OCI-LY3 (cell line): ENCODE results near the gene HNRNPA1.
"Not testable (repeated sequence)": the region's sequence is repeated elsewhere in the genome, so short reads cannot be mapped to it uniquely, and the experiment has no call there.

Experiments
- H2AFZ ChIP-seq: fragments of 200-600, 300-600 bp; shearing (Covaris generic); 2 replicates; pipeline ENCODE4 v1.6.0; 2014; ENCODE audit warnings: antibody characterized with exemption, low read depth, low read length
- H3K27ac ChIP-seq: fragments of 200-600, 300-600 bp; sonication (generic); 2 replicates; pipeline ENCODE4 v1.5.1; 2014; ENCODE audit warnings: mild to moderate bottlenecking, low read length, moderate library complexity, mixed read lengths
- H3K27me3 ChIP-seq: fragments of 200-600, 300-600 bp; sonication (generic); 2 replicates; pipeline ENCODE4 v1.6.1; 2014; ENCODE audit warnings: low read depth, low read length, mixed read lengths
- H3K36me3 ChIP-seq: fragments of 200-600, 300-600 bp; sonication (generic); replicated peaks from 2 replicates; pipeline ENCODE3; 2014; ENCODE audit warnings: low read depth, low read length, mixed read lengths
- H3K4me1 ChIP-seq: fragments of 300-600, 200-600 bp; sonication (generic); 2 replicates; pipeline ENCODE4 v1.6.1; 2014; ENCODE audit warnings: low read length, mixed read lengths
- H3K4me2 ChIP-seq: fragments of 200-600, 300-600 bp; sonication (generic); 2 replicates; pipeline ENCODE4 v1.6.1; 2014; ENCODE audit warnings: low read length, mixed read lengths
- H3K4me3 ChIP-seq: fragments of 300-600, 200-600 bp; sonication (generic); 2 replicates; pipeline ENCODE4 v1.5.1; 2014; ENCODE audit warnings: antibody characterized with exemption, mild to moderate bottlenecking, low read length, moderate library complexity
- H3K79me2 ChIP-seq: fragments of 300-600, 200-600 bp; shearing (Covaris generic); 2 replicates; pipeline ENCODE4 v1.6.1; 2014; ENCODE audit warnings: mild to moderate bottlenecking, low read length, mixed read lengths
- H3K9ac ChIP-seq: fragments of 300-600, 200-600 bp; shearing (Covaris generic); 2 replicates; pipeline ENCODE4 v1.6.0; 2014; ENCODE audit warnings: mild to moderate bottlenecking, low read length, moderate library complexity
- H3K9me3 ChIP-seq: fragments of 200-600, 300-600 bp; shearing (Covaris generic); 2 replicates; pipeline ENCODE4 v1.6.1; 2014; ENCODE audit warnings: low read length, mixed read lengths; ENCODE audit not compliant: insufficient read depth
- H4K20me1 ChIP-seq: fragments of 200-600, 300-600 bp; sonication (generic); 2 replicates; pipeline ENCODE4 v1.6.1; 2016; ENCODE audit warnings: low read length, mixed read lengths; ENCODE audit not compliant: insufficient read depth
- EZH2phosphoT487 ChIP-seq: fragments of 200-600 bp; shearing (Covaris generic); IDR thresholded peaks from 2 replicates; pipeline ENCODE4 v1.6.1; 2018; ENCODE audit warnings: antibody characterized with exemption, mixed run types, low read depth
- TF ChIP-seq, protein P1 (sequence below): fragments of 200-600, 300-600 bp; sonication (generic); IDR thresholded peaks from 2 replicates; pipeline ENCODE4 v1.5.1; 2014; ENCODE audit warnings: antibody characterized with exemption, low read length, low read depth

Gene HNRNPA1

DNA sequence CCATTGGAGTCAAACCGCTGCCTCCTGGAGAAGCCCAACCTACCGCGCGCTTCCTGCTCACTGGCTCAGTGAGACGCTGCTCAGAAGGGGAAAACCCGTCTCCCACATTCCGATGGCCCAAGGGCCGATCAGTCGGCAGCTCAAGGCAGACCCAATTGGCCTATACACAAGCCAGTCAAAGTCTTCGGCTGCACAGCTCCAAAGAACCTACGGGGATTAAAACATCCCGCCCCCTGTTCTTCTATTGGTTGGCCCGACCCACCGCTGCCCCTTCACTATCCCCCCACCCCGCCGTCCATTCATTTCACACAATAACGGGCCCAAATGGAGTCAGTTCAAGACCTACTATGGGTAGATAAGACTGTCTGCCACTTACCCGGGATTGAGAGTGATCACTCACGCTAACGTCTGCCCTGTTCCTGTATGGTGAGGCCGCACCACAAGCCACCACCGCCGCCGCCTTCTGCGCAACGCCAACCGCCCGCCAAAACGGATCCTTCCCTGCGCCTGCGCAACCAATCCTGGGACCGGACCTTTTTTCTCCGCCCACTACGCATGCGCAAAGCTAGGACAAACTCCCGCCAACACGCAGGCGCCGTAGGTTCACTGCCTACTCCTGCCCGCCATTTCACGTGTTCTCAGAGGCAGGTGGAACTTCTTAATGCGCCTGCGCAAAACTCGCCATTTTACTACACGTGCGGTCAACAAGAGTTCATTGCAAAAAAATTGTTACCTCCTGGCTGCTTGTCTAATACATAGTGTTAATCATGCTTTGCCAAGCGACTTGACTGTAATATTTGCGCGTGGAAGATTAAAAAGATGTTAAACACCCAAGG is 676 bp upstream of the HNRNPA1 start, which contains the start of gene CBX5:
Gene CBX5 (minus strand): TSS at position 491 of the 836 bp plus-strand sequence. CDS start 22,472 bp downstream, outside the sequence.
- peak within 1 kb of the TSS; percentile 93 for H3K4me3 ChIP-seq
- peak within 1 kb of the TSS; percentile 89 for H3K27ac ChIP-seq
- H3K9me3 ChIP-seq, result no peaks in the 10 kb centered on the region
- peaks cover 86% of the 10 kb centered on the region for H3K79me2 ChIP-seq
- TF ChIP-seq EZH2phosphoT487, result no peak
- TF ChIP-seq, protein P1, sequence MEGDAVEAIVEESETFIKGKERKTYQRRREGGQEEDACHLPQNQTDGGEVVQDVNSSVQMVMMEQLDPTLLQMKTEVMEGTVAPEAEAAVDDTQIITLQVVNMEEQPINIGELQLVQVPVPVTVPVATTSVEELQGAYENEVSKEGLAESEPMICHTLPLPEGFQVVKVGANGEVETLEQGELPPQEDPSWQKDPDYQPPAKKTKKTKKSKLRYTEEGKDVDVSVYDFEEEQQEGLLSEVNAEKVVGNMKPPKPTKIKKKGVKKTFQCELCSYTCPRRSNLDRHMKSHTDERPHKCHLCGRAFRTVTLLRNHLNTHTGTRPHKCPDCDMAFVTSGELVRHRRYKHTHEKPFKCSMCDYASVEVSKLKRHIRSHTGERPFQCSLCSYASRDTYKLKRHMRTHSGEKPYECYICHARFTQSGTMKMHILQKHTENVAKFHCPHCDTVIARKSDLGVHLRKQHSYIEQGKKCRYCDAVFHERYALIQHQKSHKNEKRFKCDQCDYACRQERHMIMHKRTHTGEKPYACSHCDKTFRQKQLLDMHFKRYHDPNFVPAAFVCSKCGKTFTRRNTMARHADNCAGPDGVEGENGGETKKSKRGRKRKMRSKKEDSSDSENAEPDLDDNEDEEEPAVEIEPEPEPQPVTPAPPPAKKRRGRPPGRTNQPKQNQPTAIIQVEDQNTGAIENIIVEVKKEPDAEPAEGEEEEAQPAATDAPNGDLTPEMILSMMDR, result no peak
- H4K20me1 ChIP-seq, result peaks cover 31% of the 10 kb centered on the region
- peaks cover 53% of the 10 kb centered on the region for H3K4me1 ChIP-seq
- peaks cover 61% of the 10 kb centered on the region for H3K36me3 ChIP-seq
- no peaks in the 10 kb centered on the region for H3K27me3 ChIP-seq
- H3K9ac ChIP-seq, result peak within 1 kb of the TSS; percentile 99
- H2AFZ ChIP-seq, result peak within 1 kb of the TSS; percentile 64; the same call in 1 of the 2 replicates
- H3K4me2 ChIP-seq, result peak within 1 kb of the TSS; percentile 94

DNA sequence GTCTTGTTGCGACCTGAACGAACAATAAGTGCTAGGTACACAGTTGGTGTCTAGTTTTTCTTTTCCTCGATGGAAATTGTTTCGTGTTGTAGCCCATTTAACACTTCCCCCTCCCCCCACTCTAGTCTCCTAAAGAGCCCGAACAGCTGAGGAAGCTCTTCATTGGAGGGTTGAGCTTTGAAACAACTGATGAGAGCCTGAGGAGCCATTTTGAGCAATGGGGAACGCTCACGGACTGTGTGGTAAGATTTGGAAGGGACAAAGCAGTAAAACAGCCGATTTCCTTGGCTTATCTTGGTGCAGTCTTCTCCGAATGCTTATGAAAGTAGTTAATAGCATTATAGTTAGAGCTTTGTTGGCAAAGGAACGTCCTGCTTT is 724 bp downstream of the HNRNPA1 start:
- H2AFZ ChIP-seq, H3K27me3 ChIP-seq, H3K9me3 ChIP-seq: not testable (repeated sequence)
- peak overlapping the region; percentile 94 for H3K4me2 ChIP-seq
- H3K36me3 ChIP-seq, result peaks cover 70% of the 10 kb centered on the region
- H3K79me2 ChIP-seq, result peaks cover 72% of the 10 kb centered on the region
- peak overlapping the region; percentile 99 for H3K9ac ChIP-seq
- peaks cover 43% of the 10 kb centered on the region for H4K20me1 ChIP-seq
- peak overlapping the region; percentile 80 for H3K27ac ChIP-seq
- H3K4me1 ChIP-seq, result peaks cover 49% of the 10 kb centered on the region
- H3K4me3 ChIP-seq, result peak overlapping the region; percentile 93

DNA sequence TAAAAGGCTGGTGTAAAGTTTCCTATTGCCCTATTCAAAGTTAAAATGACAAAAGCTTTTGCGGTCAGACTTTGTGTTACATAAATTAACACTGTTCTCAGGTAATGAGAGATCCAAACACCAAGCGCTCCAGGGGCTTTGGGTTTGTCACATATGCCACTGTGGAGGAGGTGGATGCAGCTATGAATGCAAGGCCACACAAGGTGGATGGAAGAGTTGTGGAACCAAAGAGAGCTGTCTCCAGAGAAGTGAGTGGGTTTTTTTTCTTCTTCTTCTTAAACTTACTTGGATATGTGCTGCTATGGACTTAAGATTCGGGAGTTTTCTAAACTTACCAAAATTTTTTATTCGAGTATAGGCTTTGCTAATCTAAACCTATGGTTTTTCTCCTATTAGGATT is 1.2 kb downstream of the HNRNPA1 start:
- Histone ChIP-seq H4K20me1 (peaks cover 48% of the 10 kb centered on the region), H3K27ac (peak overlapping the region; percentile 80), H3K4me3 (peak overlapping the region; percentile 93), H3K79me2 (peaks cover 67% of the 10 kb centered on the region), H3K4me1 (peaks cover 45% of the 10 kb centered on the region), H3K4me2 (peak overlapping the region; percentile 94), H3K36me3 (peaks cover 72% of the 10 kb centered on the region), H3K9ac (peak overlapping the region; percentile 99)
- not testable (repeated sequence) for H3K27me3 ChIP-seq, H3K9me3 ChIP-seq, H2AFZ ChIP-seq

DNA sequence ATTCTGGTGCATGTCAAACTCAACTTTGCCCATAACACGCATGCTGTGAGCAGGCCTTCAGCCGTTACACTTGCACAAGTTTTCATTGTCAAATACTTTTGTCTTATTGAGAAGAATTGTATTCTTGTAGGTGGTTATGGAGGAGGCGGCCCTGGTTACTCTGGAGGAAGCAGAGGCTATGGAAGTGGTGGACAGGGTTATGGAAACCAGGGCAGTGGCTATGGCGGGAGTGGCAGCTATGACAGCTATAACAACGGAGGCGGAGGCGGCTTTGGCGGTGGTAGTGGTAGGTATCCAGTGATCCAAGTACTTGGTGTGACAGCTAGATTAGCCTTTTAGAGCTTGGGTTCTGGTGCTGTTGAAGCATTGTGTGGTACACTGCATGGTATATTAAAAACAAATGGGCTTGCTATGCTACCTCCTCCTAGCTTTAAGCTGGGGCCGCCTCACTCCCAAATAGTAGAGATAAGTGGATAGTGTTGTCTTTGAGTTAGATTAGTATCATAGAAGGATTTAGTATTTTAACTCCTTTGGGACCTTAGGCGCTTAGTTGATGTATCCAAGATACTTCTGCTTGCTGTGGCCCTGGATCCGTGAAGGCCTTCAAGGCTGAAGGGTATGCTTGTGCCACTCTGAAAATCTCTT is 2.5 kb downstream of the HNRNPA1 start:
- H3K9ac ChIP-seq, result no peak overlapping the region
- H3K4me3 ChIP-seq, result peak overlapping the region; percentile 93
- no peak overlapping the region for H2AFZ ChIP-seq
- H3K4me2 ChIP-seq, result peak overlapping the region; percentile 94
- H3K27me3 ChIP-seq, result no peaks in the 10 kb centered on the region
- peaks cover 57% of the 10 kb centered on the region for H4K20me1 ChIP-seq
- H3K36me3 ChIP-seq, result peaks cover 79% of the 10 kb centered on the region
- H3K9me3 ChIP-seq, result no peaks in the 10 kb centered on the region
- no peak overlapping the region for H3K27ac ChIP-seq
- peaks cover 53% of the 10 kb centered on the region for H3K79me2 ChIP-seq
- TF ChIP-seq, protein P1, result no peak
- no peak for TF ChIP-seq EZH2phosphoT487
- H3K4me1 ChIP-seq, result peaks cover 34% of the 10 kb centered on the region

DNA sequence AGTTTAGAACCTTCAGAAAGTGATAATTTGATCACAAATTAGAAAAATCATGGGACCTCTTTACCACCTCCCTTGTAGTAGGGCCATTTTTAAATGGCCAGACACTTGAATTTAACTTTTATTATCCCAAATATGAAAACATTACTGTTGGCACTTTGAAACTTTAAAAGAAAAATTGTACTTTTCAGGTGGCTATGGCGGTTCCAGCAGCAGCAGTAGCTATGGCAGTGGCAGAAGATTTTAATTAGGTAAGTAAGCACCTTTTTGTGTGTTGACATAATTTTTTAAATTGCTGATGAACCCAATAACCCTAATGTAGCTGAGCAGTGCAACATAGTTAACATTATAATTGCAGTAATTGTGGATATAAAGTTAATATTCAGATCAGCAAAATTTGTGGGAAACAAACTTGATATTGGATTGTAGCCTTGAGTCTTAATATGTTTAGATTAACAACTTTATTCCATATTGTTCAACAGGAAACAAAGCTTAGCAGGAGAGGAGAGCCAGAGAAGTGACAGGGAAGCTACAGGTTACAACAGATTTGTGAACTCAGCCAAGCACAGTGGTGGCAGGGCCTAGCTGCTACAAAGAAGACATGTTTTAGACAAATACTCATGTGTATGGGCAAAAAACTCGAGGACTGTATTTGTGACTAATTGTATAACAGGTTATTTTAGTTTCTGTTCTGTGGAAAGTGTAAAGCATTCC is 3.7 kb downstream of the HNRNPA1 start:
- H3K4me3 ChIP-seq, H3K9ac ChIP-seq, H3K27me3 ChIP-seq, H3K27ac ChIP-seq, H3K9me3 ChIP-seq, H2AFZ ChIP-seq: not testable (repeated sequence)
- Histone ChIP-seq H3K36me3 (peaks cover 68% of the 10 kb centered on the region), H4K20me1 (peaks cover 56% of the 10 kb centered on the region), H3K79me2 (peaks cover 42% of the 10 kb centered on the region), H3K4me1 (peaks cover 27% of the 10 kb centered on the region), H3K4me2 (peak overlapping the region; percentile 94)
